Smooth muscle cell (in vitro differentiated cells): ENCODE measurements around the gene GSK3B. TPM values are rescaled to one million over a fixed set of nuclear protein-coding genes. Genes with fewer than 3 reads are reported as not detected.
A peak's percentile ranks its signal among the peaks of the same experiment; 100 is the strongest.
"Not testable (repeated sequence)": the region's sequence is repeated elsewhere in the genome, so short reads cannot be mapped to it uniquely, and the experiment has no call there.

ENCODE experiments used
- DNase-seq: peaks from one replicate; lab custom pipeline; 2025; ENCODE audit not compliant: unreplicated experiment; lab: John Stamatoyannopoulos, UW
- H2AFZ ChIP-seq: fragments of 200-600 bp; sonication (generic); 2 replicates; pipeline ENCODE4 v1.6.0; 2016; ENCODE audit warnings: antibody characterized with exemption, low read depth, mild to moderate bottlenecking
- H3F3A ChIP-seq: fragments of 200-600 bp; sonication (generic); 2 replicates; pipeline ENCODE4 v1.6.0; 2017; ENCODE audit warnings: antibody characterized with exemption, low read depth
- H3K27ac ChIP-seq: fragments of 200-600 bp; sonication (generic); 2 replicates; pipeline ENCODE4 v1.5.1; 2016; ENCODE audit warnings: low read depth, mild to moderate bottlenecking
- H3K27me3 ChIP-seq: fragments of 200-600 bp; sonication (generic); 2 replicates; pipeline ENCODE4 v1.6.1; 2016; ENCODE audit warnings: low read depth, mild to moderate bottlenecking
- H3K36me3 ChIP-seq: fragments of 200-600 bp; sonication (generic); 2 replicates; pipeline ENCODE4 v1.5.1; 2016; ENCODE audit warnings: low read depth
- H3K4me1 ChIP-seq: fragments of 200-600 bp; sonication (generic); 2 replicates; pipeline ENCODE4 v1.5.1; 2016; ENCODE audit warnings: low read depth
- H3K4me2 ChIP-seq: fragments of 200-600 bp; sonication (generic); 2 replicates; pipeline ENCODE4 v1.6.0; 2016; ENCODE audit warnings: mild to moderate bottlenecking
- H3K4me3 ChIP-seq: fragments of 200-600 bp; sonication (generic); 2 replicates; pipeline ENCODE4 v1.5.1; 2016; ENCODE audit warnings: mild to moderate bottlenecking
- H3K79me2 ChIP-seq: fragments of 200-600 bp; sonication (generic); 2 replicates; pipeline ENCODE4 v1.6.0; 2016; ENCODE audit warnings: low read depth, mild to moderate bottlenecking
- H3K9ac ChIP-seq: fragments of 200-600 bp; sonication (generic); 2 replicates; pipeline ENCODE4 v1.6.0; 2016; ENCODE audit warnings: low read depth
- H3K9me3 ChIP-seq: fragments of 200-600 bp; sonication (generic); replicated peaks from 2 replicates; pipeline ENCODE4 v1.5.1; 2016; ENCODE audit warnings: low read depth
- H4K20me1 ChIP-seq: fragments of 200-600 bp; sonication (generic); 2 replicates; pipeline ENCODE4 v1.6.0; 2016; ENCODE audit warnings: low read depth
- CTCF ChIP-seq: fragments of 200-600 bp; sonication (generic); IDR thresholded peaks from 2 replicates; pipeline ENCODE4 v1.5.1; 2017; ENCODE audit warnings: borderline replicate concordance, mild to moderate bottlenecking, antibody characterized with exemption; ENCODE audit not compliant: insufficient read depth, poor library complexity, severe bottlenecking
- WGBS: methylation state at CpG from one replicate; pipeline ENCODE4 v1.1.7; 2016; ENCODE audit warnings: low lambda C conversion rate; 5-methylcytosine and 5-hydroxymethylcytosine counted together
- polyA plus RNA-seq: library from polyadenylated mRNA; unstranded; fragments of >200 nt; fragmentation: Nextera tagmentation; extraction: Ambion mirVana; gene quantifications from 2 replicates; pipeline ENCODE4 v1.2.1, GENCODE V29; 2016
- total RNA-seq: library from RNA; depleted of rRNA; stranded (reverse); fragments of >200 nt; gene quantifications from 2 replicates; pipeline ENCODE4 v1.2.3, GENCODE V29; 2014

GSK3B gene
- total and polyA plus RNA-seq, 2 experiments from 2014 or later: 27.3 to 61.8 TPM

DNA sequence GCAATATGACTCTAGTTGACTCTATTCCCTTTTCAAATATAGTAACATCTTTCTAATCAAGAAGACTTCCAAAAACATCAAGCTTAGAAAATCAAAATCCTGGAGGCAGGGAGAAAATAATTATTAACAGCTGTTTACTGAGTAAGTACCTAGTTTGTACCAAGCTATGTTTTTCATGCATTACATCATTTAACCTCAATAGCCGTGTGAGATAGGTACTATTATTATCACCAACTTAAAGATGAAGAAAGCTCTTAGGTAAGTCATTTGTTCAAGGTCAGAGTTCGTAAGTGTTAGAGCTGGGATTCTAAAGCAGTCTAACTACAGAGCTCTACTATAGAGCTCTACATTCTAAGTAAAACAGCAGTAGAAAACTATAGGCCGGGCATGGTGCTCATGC lies 41.6 kb downstream of the GSK3B start:
- Histone ChIP-seq H2AFZ (no peak overlapping the region), H3K4me3 (no peak overlapping the region), H3K9ac (no peak overlapping the region), H3K4me1 (peaks cover 14% of the 10 kb centered on the region), H3K27ac (no peak overlapping the region), H3K9me3 (no peaks in the 10 kb centered on the region), H3K79me2 (peaks cover 100% of the 10 kb centered on the region), H3K27me3 (no peaks in the 10 kb centered on the region), H3K36me3 (no peaks in the 10 kb centered on the region), H3F3A (no peaks in the 10 kb centered on the region), H4K20me1 (peaks cover 100% of the 10 kb centered on the region), H3K4me2 (no peak overlapping the region)
- 82% methylated on average over 3 of the region's 3 CpGs for WGBS
- no peak for DNase-seq
- TF ChIP-seq CTCF: no peak

GRCh38 chr3:120052225-120052624 lies 42.0 kb downstream of the GSK3B start:
- H3K4me3 ChIP-seq: no peak overlapping the region
- no peaks in the 10 kb centered on the region for H3K9me3 ChIP-seq
- peaks cover 14% of the 10 kb centered on the region for H3K4me1 ChIP-seq
- no peaks in the 10 kb centered on the region for H3F3A ChIP-seq
- peaks cover 100% of the 10 kb centered on the region for H3K79me2 ChIP-seq
- H3K36me3 ChIP-seq: no peaks in the 10 kb centered on the region
- H3K4me2 ChIP-seq: peak overlapping the region; percentile 7
- H3K27me3 ChIP-seq: no peaks in the 10 kb centered on the region
- no peak overlapping the region for H2AFZ ChIP-seq
- H3K27ac ChIP-seq: no peak overlapping the region
- TF ChIP-seq CTCF: no peak
- peaks cover 100% of the 10 kb centered on the region for H4K20me1 ChIP-seq
- no peak for DNase-seq
- H3K9ac ChIP-seq: no peak overlapping the region
- 55% methylated on average over 2 of the region's 2 CpGs for WGBS

GRCh38 chr3:120051570-120051969 lies 42.7 kb downstream of the GSK3B start:
- H3K4me1 ChIP-seq: peaks cover 14% of the 10 kb centered on the region
- H4K20me1 ChIP-seq: peaks cover 100% of the 10 kb centered on the region
- not testable (repeated sequence) for H2AFZ ChIP-seq, H3K27me3 ChIP-seq, H3F3A ChIP-seq, H3K27ac ChIP-seq, H3K36me3 ChIP-seq, H3K9me3 ChIP-seq, DNase-seq, H3K9ac ChIP-seq, H3K4me3 ChIP-seq
- H3K4me2 ChIP-seq: peak overlapping the region; percentile 7
- peaks cover 100% of the 10 kb centered on the region for H3K79me2 ChIP-seq
- WGBS: 70% methylated on average over 5 of the region's 5 CpGs

DNA sequence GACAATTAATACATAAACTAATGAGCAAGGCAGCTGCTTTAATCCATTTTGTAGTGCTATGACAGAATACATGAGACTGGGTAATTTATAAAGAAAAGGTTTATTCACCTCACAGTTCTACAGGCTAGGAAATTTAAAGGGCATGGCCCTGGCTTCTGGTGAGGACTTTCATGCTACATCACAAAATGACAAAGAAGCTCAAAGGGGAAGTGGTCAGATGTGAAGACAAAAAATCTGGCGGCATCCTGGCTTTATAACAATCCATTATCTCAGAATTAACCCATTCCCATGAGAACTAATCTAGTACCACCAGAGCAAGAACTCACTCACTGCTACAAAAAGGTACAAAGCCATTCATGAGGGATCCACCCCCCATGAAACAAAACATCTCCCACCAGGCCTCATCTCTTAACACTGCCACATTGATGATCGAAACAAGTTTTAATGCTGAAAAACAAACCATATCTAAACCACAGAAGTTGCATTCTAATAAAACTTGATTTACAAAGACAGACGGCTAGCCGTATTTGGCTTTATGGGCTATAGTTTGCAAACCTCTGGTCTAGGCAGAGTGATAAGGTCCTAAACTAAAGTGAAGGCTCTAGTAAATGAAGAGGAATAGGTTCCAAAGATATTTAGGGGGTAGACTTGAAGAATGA lies 44.2 kb downstream of the GSK3B start:
- H3K36me3 ChIP-seq: no peaks in the 10 kb centered on the region
- no peak overlapping the region for H2AFZ ChIP-seq
- no peaks in the 10 kb centered on the region for H3K27me3 ChIP-seq
- peaks cover 14% of the 10 kb centered on the region for H3K4me1 ChIP-seq
- H3K9me3 ChIP-seq: no peaks in the 10 kb centered on the region
- 46% methylated on average over 4 of the region's 4 CpGs for WGBS
- H3K4me3 ChIP-seq: no peak overlapping the region
- no peak overlapping the region for H3K4me2 ChIP-seq
- DNase-seq: no peak
- no peak for TF ChIP-seq CTCF
- peaks cover 100% of the 10 kb centered on the region for H4K20me1 ChIP-seq
- no peak overlapping the region for H3K9ac ChIP-seq
- H3K79me2 ChIP-seq: peaks cover 100% of the 10 kb centered on the region
- H3F3A ChIP-seq: no peaks in the 10 kb centered on the region
- no peak overlapping the region for H3K27ac ChIP-seq
